ENCODE data around the gene GALNT17. TPM values are rescaled to one million over a fixed set of nuclear protein-coding genes. Genes with fewer than 3 reads are reported as not detected.

Gene GALNT17
- total and polyA plus RNA-seq, 12 donors, result 15.1 to 87.0 (median 55.4) TPM

DNA sequence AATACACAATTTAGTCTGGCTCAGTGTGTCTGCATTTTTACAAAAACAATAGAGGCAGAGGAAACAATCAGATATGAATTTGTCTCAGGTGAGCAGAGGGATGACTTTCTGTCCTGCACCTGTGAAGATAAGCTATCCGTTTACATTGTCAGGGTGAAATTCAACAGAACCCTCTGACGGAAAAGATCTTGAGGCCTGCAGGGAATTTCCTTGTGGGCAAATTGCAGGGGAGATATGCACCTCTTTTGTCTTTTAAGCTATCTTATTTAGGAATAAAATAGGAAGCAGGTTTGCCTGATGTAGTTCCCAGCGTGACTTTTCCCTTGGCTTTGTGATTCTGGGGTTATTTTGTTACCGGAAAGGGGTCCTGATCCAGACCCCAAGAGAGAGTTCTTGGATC is 325.1 kb downstream of the GALNT17 start:
- DNase-seq (no peak), ATAC-seq (no peak)
- TF ChIP-seq CTCF (IDR thresholded peaks at IDR 0.05), result no peak
- Histone ChIP-seq H3K36me3 (no peaks in the 10 kb centered on the region), H3K4me1 (peaks cover 0 to 37% (median 13%) of the 10 kb centered on the region in 9 donors), H3K27me3 (no peaks in the 10 kb centered on the region), H3K27ac (peak overlapping the region in 1 of 10 donors; percentile 57), H3K4me3 (no peak overlapping the region), H3K9me3 (no peaks in the 10 kb centered on the region)
- 47 to 51% methylated on average over 4 of the region's 4 CpGs for WGBS, 2 donors
- intact Hi-C loops (cut with DNase I), result no loop called here

GRCh38 chr7:71457846-71458590 is 326.1 kb downstream of the GALNT17 start:
- WGBS, 2 donors, result 28 to 36% methylated on average over 9 of the region's 9 CpGs
- no peaks in the 10 kb centered on the region for H3K36me3 ChIP-seq
- no peak for DNase-seq
- H3K4me3 ChIP-seq, result peak overlapping the region in 2 of 10 donors; percentile 7 to 11
- no peaks in the 10 kb centered on the region for H3K9me3 ChIP-seq
- H3K4me1 ChIP-seq, result peaks cover 0 to 37% (median 13%) of the 10 kb centered on the region in 9 donors
- no peak for TF ChIP-seq CTCF (IDR thresholded peaks at IDR 0.05)
- intact Hi-C loops (cut with DNase I), result no loop called here
- H3K27ac ChIP-seq, result peak overlapping the region in 5 of 10 donors; percentile 16 to 62 (median 47)
- H3K27me3 ChIP-seq, result no peaks in the 10 kb centered on the region
- ATAC-seq, result peak in 7 of 8 donors; percentile 44 to 83 (median 76)

DNA sequence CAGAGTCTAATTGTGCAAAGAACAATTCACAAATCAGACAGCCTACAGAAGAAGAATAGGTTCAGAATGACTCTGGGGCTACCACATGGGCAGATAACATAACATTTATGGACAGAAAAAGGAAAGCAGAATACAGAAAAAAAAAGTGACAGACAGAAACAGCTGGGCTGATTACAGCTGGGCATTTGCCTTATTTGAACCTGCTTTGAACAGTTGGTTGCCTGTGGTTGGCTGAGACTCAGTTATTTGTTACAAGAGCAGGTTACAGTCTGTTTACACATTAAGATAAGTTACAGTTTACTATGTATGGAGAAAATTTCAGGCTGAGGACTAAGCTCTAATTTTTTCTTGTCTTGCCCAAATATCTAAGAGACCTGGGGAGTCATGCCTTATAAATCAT is 327.2 kb downstream of the GALNT17 start:
- DNase-seq, result no peak
- no peaks in the 10 kb centered on the region for H3K9me3 ChIP-seq
- ATAC-seq, result no peak
- peak overlapping the region in 2 of 10 donors; percentile 57 to 62 for H3K27ac ChIP-seq
- no peak overlapping the region for H3K4me3 ChIP-seq
- no peaks in the 10 kb centered on the region for H3K36me3 ChIP-seq
- H3K27me3 ChIP-seq, result no peaks in the 10 kb centered on the region
- H3K4me1 ChIP-seq, result peaks cover 0 to 37% (median 17%) of the 10 kb centered on the region in 9 donors
- TF ChIP-seq CTCF (IDR thresholded peaks at IDR 0.05), result no peak
- intact Hi-C loops (cut with DNase I), result no loop called here

DNA sequence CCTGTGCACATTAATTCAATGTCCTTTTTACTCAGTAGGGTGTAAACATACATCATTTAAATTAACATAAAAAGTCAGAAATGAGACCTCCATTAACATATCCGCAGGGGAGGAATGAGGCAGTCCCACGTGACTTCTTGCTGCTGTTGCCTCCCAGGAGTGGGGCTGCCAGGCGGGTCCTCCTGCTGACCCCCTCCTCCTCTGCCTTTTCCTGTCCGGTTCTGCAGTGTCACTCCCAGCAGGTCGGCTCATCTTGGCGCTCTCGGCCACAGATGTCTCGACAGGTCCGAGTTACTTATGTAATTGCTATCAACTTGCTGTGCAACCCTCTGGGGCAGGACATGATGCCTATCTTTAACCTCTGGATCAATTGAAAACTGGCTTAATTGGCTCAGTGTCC is 329.6 kb downstream of the GALNT17 start:
- no peak for ATAC-seq
- TF ChIP-seq CTCF (IDR thresholded peaks at IDR 0.05), result no peak
- no peak overlapping the region for H3K27ac ChIP-seq
- no peaks in the 10 kb centered on the region for H3K27me3 ChIP-seq
- WGBS, 2 donors, result 63 to 79% methylated on average over 9 of the region's 9 CpGs
- intact Hi-C loops (cut with DNase I), result no loop called here
- no peaks in the 10 kb centered on the region for H3K36me3 ChIP-seq
- H3K9me3 ChIP-seq, result no peaks in the 10 kb centered on the region
- no peak overlapping the region for H3K4me3 ChIP-seq
- peaks cover 0 to 44% (median 19%) of the 10 kb centered on the region in 9 donors for H3K4me1 ChIP-seq
- no peak for DNase-seq
